OCI-M1 (cell line): ENCODE results near the gene BAX.
A peak's percentile ranks its signal among the peaks of the same experiment; 100 is the strongest.

Source experiments
- DNase-seq: peaks from one replicate; lab custom pipeline; 2025; lab: John Stamatoyannopoulos, UW

Gene BAX

GRCh38 chr19:48962029-48962848, 7.6 kb downstream of the BAX start:
- DNase-seq, result peak; percentile 90

DNA sequence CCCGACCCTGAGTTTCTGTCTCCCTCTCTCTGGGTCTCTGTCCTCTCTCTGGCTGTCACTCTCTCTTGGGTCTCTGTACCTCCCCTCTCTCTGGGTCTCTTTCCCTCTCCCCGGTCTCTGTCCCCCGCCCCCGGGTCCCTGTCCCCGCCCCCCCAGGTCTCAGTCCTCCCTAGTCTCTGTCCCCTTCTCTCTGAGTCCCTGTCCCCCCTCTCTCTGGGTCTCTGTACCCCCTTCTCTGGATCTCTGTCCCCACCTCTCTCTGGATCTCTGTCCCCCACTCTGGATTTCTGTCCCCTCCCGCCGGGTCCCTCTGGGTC, 8.1 kb downstream of the BAX start:
- DNase-seq, result no peak

DNA sequence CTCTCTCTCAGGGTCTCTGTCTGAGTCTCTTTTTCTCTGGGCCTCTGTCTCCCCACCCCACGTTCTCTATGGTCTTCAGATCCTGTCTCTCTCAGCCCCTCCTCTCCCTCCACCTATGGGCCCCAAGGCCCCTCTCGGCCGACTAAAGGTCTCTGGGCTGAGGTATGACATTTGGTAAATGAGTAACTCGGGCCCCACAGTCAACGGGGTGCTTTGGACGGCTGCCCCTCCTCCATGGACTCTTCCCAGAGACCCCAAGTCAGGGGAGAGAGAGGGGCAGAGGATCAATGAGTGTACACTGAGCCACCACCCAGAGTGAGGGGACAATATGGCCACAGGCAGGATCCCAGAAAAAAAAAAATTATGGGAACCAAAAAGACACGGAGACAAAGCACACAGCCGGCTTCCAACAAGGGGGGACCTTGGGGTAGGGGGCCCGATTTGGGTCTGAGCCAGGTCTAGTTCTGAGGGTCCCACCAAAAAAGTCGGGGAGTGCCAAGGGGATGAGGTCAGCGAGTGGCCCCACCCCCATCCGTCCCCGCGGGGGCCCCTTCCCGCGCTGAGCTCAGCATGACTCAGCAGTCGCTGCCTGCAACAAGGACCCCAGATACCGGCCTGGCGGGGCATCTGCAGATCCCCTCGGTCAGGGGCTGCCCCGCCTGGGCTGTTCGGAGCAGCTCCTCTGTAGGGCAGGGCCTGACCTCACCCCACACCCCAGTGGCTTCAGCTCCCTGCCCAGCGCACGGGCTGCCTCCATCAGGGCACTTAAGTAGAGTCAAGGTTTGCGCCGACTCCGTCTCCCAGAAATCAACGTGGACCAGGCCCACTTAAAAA, 8.9 kb downstream of the BAX start:
- peak; percentile 81 for DNase-seq

DNA sequence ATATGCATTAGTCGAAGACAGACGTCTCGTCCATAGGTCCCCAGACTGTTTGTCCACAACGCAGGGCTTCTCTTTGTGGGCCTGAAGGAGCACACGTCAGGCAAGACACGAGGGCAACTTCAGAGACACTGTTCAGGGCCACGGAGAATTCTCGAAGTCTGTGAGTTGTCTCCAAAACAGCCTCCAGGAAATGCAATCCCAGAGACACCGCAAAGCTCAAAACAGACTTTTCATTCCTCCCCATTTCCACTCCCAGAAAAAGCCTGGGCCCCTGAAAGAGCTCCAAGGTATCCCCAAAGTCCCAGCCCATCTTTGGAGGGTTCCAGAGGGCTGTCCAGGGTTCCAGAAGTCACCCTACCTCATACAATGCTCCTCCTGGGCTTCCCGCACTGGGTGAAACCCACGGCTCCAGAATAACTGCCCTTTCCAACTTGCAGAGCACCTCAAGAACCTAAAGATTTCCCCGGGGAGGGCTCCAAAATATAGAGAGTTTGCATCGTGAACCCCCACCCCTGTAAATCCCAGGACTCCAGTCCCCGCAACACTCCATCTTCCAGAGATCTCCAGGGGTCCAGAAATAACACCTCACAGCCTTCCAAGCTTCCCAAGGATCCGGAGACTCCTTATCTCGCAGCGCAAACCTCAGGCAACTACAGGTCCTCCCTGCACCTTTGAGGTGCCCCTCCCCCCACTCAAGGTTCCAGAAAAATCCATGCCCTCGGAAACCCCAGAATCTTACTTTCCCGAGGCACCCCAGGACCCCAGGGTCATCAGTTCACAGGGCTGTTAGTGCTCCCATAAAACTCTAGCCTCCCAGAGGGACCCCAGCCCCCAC, 9.7 kb downstream of the BAX start:
- peak; percentile 69 for DNase-seq

DNA sequence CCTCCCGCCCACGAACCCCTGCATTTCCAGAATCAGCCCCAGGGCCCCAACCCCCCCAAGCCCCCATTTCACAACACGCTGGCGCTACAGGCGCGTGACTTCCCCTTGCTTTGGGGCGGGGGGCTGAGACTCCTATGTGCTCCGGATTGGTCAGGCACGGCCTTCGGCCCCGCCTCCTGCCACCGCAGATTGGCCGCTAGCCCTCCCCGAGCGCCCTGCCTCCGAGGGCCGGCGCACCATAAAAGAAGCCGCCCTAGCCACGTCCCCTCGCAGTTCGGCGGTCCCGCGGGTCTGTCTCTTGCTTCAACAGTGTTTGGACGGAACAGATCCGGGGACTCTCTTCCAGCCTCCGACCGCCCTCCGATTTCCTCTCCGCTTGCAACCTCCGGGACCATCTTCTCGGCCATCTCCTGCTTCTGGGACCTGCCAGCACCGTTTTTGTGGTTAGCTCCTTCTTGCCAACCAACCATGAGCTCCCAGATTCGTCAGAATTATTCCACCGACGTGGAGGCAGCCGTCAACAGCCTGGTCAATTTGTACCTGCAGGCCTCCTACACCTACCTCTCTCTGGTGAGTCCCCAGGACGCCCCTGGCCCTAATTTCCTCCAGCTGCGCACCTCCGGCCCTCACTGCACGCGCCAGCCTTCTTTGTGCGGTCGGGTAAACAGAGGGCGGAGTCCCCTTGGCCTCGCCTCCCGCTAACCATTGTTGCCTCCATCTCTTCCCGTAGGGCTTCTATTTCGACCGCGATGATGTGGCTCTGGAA, 10.5 kb downstream of the BAX start, which contains the start of gene FTL:
TSS of gene FTL (plus strand) at position 270 of the 766 bp plus-strand sequence. CDS start at position 469, 199 bp downstream.
- peak; percentile 99 for DNase-seq

DNA sequence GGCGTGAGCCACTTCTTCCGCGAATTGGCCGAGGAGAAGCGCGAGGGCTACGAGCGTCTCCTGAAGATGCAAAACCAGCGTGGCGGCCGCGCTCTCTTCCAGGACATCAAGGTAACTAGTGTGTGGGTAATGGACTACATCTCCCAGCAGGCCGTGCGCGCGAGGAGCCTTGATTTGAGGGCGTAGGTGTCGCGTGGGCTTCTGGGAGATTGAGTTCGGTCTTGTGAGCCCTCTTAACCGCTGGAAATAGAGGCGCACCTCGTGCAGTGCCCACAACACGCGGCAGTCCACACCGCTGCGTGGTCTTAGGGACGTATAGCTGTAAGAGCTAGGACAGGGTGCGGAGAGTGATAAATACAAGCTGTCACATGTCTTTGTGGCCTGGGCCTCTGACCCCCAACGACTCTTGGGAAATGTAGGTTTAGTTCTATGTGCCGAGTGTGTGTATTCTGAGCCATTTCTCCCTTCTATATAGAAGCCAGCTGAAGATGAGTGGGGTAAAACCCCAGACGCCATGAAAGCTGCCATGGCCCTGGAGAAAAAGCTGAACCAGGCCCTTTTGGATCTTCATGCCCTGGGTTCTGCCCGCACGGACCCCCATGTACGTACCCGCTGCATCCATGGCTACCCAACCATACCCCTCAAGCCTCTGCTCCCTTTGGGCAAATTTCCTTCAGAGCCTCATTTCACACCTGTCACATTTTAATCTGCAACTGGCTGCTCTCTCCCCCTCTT, 11.3 kb downstream of the BAX start:
- peak; percentile 93 for DNase-seq

DNA sequence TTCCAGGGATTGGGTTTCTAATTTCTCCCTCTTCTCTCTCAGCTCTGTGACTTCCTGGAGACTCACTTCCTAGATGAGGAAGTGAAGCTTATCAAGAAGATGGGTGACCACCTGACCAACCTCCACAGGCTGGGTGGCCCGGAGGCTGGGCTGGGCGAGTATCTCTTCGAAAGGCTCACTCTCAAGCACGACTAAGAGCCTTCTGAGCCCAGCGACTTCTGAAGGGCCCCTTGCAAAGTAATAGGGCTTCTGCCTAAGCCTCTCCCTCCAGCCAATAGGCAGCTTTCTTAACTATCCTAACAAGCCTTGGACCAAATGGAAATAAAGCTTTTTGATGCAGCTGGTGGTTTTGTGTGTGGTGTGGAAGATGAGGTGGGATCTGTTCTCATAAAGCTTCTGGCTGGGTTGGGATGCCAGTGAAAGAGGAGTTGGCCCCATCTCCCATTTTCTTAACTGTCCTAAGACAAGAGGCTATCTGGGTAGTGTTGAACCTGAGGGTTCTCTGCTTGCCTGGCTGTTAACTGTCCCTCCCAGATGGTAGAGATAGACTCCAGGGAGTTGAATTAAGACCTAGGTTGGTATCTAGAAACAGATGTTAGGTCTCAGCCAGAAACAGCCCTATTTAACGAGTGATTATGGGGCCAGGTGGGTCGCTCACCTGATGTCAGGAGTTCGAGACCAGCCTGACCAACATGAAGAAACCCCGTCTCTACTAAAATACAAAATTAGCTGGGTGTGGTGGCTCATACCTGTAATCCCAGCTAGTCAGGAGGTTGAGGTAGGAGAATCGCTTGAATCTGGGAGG, 12.1 kb downstream of the BAX start:
- DNase-seq, result peak; percentile 85

- peak; percentile 66 for DNase-seq
Measured at GRCh38 chr19:48967346-48968178, 12.9 kb downstream of the BAX start.

GRCh38 chr19:48968179-48968661, 13.5 kb downstream of the BAX start:
- no peak for DNase-seq

DNA sequence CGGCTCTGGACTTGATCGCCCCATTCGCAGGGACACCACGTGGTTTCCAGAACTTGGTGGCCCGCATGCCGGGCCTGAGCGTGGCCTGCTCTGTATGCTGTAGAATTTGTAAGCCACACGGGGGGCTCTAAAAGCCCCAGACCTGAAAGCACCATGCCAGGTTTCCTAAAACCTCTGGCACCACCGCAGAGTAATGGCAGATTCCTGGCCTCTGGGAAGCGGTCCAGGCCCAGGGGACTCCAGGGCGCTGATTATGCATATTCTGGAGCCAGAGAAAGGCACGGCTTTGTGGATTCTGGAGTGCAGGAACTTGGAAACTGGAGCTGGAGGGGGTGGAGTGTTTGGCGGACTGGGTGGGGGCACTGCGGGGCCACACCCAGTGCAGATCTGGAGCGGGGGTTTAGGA, 14.1 kb downstream of the BAX start:
- DNase-seq, result no peak

DNA sequence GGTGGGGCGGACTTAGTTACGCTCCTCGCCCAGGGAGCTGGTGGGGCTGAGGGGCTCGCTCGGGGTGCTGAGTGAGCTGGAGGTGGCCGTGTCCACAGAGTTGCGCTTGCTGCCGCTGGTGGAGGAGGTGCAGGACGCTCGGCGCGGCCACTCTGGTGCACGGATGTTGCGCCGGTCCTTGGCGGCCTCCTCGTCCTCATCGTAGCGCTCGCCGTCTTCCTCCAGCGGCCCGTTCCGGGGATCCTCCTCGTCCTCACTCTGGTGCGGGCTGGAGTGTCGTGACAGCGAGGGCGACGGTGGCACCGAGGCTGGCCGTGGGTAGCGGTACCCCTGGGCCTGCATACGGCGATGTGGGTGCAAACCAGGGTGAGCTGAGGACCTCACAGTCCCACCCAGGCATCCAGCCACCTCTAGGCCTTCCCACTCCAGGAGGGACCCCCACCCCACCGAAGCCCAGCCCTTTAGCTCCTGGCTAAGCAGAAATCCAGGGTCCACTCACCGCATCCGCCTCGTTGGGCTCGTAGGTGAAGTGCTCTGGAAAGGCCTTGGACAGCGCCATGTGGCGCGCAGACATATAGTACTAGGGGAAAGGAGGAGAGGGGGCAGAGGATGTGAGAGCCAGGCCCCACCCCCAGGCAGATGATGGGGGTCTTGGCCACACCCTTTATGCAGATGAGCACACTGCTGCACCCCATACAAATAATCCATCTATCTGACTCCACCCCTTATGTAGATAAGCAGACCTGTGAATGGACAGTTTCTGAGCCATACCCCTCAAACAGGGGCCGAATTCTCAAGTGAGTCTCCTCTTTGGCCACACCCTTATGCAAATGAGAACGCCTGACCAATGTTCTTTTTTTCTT, 14.8 kb downstream of the BAX start:
- peak; percentile 83 for DNase-seq

GRCh38 chr19:48970139-48970766, 15.6 kb downstream of the BAX start:
- no peak for DNase-seq

GRCh38 chr19:48970923-48971395, 16.3 kb downstream of the BAX start:
- peak; percentile 96 for DNase-seq

DNA sequence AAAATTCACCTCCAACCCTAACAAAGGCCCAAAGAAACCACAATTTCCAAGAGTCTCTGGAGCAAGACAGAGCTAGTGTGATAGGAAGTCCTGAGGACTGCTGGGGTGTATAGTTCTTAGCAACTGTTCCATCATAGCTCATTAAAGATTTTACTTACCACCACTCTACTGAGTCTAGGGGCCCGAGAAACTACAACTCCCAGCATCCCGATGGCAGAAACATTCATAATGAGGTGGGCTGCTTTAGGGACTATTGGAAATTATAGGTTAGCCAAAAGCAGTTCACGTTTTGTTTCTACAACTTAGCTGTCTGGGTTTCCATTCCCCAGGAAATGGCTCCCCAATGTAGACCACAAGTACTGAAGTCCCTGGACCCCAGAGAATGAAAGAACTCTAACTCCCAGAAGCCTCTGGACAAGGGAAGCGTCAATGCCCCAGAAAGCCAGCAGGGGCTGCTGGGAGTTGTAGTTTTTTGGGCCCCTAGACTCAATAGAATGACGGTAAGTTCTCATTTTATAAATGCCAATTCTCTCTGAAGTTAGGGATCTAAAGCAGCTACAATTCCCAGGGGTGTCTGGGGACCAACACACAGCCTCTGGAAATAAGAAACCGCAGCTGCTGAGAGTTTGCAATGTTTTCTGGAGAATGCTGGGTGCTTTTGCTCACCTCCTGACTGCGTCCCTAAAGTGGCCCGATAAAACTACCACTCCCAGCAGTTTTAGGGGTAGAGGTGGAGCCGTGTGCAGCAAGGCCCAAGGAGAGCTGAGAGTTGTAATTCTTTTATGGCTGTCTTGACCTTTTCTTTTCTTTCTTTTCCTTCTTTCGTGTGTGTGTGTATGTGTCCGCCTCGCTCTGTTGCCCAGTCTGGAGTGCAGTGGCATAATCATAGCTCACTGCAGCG, 21.5 kb downstream of the BAX start:
- peak; percentile 55 for DNase-seq

GRCh38 chr19:48977061-48977460, 22.4 kb downstream of the BAX start:
- DNase-seq, result no peak

- no peak for DNase-seq
Measured at GRCh38 chr19:48982280-48982679, 27.6 kb downstream of the BAX start.
